HG03571 (cell line): ENCODE results near the gene COL19A1.

Experiments used
- ATAC-seq: cut with Tn5 transposase; IDR thresholded peaks from one replicate; pipeline ENCODE4 v1.9.1; 2021; ENCODE audit not compliant: unreplicated experiment

COL19A1 gene

GRCh38 chr6:70162972-70163371, 296.6 kb downstream of the COL19A1 start:
- no peak for ATAC-seq

DNA sequence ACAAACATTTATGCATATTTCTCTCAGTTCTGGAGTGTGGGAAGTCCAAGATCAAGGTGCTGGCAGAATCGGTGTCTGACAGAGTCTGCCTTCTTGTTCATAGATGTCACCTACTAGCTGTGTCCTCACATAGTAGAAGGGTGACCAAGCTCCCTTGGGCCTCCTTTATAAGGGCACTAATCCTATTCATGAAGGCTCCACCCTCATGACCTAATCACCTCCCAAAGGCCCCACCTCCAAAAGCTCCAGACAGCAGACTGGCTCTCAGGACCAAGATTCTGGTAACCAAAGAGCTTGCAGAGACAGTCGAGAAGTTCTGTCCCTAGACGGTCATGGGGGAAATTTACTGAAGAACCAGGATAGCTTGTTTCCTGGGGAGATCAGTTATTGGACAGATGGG, 297.4 kb downstream of the COL19A1 start:
- ATAC-seq, result no peak

- no peak for ATAC-seq
Observed at GRCh38 chr6:70164556-70164955, 298.2 kb downstream of the COL19A1 start.

DNA sequence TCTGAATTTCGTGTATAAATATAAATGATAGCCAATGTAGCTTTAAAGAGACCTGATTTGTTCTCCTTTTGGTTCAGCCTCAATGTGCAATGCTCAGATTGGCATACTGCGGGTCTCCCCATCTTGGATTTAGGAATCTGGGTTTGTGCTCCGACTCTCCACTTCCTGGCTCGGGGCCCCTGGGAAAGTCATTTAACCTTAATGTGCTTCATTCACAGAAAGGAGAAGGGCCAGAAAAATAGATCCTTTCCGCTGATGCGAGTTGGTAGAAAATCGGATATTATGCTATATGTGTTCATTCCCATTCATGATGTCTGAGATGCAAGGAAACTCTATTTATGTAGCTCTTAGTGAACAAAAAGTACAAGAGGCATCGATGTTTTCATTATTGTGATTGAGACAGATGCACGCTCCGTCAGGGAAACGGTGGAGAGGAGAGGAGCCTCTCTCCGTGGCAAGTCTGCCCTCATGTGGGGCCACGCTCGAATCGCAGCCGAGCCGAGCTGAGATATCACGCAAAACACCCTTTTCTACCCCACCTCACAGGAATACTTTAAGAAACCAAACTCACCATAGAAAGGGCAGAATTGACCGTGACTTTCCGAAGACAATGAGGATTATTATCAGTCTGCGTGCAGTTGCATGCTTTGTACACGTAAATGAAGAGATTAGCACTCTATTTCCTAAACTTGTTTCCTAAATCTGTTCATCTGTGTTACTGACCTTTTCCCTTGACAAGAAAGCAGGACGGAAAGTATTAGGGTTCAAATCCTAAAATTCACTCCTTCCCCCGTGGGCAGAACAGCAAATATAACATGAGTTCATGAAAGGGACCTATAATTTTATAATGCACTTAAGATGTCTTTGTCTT, 300.0 kb downstream of the COL19A1 start:
- ATAC-seq, result peak; percentile 91

- no peak for ATAC-seq
Observed at GRCh38 chr6:70168681-70169377, 302.5 kb downstream of the COL19A1 start.

DNA sequence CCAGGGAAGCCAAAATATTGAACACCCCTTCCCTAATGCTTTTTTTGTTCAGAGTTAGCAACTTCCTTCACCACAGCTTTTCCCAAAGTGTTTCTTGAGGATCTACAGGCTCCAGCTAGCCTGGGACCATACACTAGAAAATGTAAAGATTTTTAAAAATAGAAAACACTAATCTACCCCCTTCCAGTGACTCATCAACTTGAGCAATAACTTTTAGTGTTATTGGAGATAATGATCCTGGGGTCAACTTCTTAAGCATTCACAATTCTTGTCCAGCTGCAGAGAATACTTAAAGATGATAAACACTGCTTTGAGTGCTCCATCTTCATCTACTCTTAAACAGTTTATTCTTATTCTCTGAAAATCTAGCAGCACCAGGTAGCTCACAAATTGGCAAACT, 304.9 kb downstream of the COL19A1 start:
- no peak for ATAC-seq

DNA sequence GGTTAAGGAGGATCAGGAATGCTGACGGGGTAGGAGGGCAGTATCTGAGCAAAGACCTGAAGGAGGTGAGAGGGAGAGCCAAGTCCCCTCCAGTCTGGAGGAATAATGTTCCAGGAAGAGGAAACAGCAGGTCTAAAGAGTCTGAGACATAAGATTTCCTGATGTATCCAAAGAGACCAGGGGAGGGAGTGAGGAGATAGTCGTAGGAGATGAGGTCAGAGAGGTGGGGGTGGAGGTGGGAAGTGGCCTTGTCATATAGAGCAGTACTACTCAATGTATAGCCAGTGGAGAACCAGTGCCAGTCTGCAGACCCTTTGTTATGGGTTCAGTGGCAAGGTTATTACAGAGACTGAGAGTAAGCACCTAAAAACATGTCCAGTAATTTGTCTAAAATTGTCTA, 305.9 kb downstream of the COL19A1 start:
- no peak for ATAC-seq

DNA sequence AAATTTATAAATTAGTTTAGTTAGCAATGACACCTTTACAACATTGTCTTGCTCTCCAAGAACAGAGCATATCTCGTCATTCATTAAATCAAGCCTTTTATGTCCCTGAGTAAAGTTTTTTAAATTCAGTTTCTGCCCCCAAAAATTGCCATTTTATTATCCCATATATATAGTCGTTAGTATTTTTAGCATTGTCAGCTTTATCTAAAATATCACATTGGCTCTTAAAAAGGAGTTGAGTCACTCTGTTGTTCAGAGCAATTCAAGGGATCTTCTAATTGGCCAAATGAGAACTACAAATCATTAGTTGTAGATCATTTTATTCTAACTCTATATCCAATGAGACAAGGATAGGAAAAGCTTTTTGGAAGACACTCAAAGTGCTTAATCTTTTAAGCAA, 309.4 kb downstream of the COL19A1 start:
- ATAC-seq, result no peak

DNA sequence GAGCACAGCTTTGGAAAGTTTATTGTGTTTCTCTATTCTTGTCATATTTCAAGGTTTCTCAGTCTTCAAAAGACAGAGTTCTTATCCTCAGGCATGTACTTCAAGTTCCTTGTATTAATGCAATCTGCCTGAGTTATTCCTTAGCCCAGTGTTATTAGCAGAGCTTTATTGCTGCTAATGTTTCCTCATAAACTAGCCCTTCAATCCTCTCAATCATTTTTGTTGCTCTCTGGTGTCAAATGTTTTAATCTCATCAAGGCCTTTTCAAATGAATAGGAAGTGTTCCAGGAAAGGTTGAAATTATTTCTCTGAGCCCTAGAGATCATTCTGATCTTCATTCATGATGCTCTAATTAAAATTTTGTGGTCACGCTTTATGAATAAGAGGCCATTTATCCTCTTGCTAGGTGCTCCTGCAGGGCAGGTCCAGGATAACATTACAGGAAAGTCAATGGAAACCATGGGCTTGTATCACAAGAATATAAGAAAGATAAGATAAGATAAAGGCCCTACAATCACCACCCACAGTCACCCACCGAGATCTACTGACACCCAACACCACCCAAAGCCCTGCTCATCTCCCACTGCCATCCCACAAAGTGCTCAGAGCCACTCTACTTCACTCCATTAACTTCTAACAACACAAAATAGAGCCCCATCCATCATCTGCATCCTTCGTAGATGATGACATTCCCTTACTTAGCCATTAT, 310.6 kb downstream of the COL19A1 start:
- ATAC-seq, result no peak

DNA sequence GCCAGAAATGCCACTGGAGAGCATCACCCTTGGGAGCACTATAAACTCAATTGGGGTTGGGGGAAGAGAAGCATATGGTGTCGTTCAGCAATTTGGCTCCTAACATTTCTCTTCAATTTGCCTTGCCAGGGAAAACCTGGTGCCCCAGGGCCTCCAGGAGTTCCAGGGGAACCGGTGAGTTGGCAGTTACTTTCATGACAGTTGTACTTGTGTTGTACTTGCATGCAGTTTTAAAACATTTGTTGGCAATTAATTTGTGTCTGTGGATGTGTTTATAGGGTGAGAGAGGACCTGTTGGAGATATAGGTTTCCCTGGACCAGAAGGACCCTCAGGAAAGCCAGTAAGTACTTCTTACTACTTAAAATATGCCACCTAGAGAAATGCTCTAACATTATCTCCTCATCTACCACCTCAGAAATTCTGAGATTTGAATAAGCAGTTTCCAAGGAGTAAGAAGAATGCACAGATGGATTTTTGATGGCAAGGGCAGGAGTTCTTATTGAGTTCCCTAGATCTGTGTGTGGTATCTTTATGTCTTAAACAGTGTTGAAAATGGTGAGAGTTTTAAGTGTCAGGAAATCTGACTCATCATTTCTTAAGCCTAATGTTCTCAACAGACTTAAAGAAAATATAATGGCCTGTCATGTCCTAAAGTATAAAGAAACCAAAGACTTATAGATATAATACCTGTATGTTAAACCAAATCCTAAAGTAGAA, 314.0 kb downstream of the COL19A1 start:
- ATAC-seq, result no peak

- ATAC-seq, result no peak
Observed at GRCh38 chr6:70180901-70181599, 314.7 kb downstream of the COL19A1 start.

DNA sequence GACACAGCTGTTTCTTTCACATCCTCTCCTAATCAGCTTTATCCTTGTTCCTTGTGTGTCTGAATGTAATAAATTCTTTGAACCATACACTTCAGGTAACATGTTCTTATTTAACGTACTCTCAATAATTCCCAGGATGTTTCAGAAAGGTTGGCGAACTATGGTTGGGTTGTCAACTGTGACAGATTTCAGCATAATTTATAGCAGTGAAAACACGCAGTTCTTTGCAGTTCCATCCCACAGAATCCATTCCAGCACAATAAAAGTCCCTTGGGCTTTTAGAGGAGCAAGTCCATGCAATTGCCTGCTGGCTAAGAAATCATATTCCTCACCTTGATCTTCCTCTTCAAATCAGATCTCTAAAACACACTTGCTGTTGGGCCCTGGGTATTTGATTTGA, 317.2 kb downstream of the COL19A1 start:
- ATAC-seq, result no peak

DNA sequence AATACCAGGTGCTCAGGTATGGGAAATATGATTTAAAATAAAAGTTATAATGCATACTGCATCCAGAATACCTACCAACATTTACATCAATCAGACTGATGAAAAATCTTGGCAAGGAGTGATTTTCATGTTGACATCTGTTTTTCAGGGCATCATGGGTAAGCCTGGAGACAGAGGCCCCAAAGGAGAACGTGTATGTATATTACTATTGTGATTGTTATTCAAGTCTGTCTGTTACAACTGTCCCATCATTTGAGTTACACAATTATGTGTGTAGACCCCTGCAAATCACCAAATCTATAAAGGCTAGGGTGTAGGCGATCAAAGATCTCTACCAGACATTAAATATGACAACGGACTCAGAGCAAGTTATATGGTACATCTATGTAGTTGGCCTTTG, 318.4 kb downstream of the COL19A1 start:
- ATAC-seq, result no peak

DNA sequence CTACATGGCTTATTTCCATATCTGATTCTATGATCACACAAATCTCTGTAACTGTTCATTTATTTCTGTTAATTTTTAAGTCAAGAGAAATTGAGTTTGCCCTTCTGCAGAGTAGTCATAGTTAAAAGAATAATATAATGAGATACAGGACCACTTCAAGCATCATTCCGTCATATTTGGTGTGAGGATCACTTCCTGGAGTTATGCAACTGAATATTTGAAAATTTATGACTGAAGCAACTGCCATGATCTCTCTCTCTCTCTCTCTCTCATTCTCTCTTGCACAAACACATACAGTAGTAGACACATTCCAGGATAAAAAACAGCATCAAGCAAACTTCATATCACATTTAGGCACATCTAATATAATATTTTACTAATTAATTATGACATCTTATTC, 320.1 kb downstream of the COL19A1 start:
- ATAC-seq, result no peak

DNA sequence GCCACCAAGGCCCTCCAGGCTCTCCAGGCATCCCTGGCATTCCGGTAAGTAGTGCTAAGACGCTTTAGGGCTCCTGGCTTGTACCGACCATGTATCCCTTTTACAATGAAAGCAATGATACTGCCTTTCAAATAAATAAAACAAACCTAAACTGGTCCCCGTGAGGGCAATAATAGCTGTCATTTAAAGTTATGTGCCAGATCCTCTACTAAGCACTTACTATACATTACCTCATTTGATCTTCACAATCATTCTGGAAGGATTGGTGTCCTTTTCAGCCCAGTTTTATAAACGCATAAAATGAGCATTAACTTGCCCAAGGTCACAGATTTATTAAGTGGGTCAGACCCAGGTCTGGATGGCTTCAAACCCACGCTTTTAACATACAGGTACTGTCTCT, 321.8 kb downstream of the COL19A1 start:
- no peak for ATAC-seq

DNA sequence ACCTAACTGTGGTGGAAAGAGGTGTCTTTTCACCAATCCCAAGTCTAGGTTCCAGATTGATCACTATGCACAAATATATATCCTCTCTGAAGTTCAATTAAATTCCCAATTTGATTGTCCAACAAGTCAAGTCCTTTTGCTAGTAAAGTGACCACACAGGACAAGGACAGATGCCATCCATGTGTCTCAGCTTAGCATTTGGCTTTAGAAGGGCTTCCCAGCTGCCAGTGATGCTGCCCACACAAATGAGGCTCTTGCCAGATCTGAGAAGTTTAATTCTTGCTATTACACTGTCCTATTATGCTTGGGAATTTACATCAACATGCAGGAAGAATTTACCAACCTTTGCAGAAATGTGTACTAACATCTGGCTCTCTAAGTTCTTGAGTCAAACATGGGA, 328.1 kb downstream of the COL19A1 start:
- ATAC-seq, result no peak

DNA sequence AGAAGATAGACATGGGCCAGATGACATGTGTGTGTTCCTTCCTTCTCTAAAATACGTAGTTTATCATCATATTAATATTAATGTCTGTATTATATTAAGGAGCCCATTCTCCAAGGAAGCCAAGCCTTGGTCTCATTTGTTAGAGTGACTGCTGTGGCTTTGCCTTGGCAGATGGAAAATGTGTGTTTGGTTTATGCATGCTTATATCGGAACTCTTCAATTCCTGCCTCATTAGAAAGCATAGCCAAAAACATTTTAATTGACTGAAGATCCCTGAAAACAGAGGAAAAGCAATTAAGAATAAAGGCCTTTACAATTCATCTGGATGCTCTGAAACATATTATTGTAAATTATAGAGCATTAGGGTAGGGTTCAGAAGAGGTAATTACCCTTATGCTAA, 330.2 kb downstream of the COL19A1 start:
- no peak for ATAC-seq

- ATAC-seq, result no peak
Observed at GRCh38 chr6:70198785-70199184, 332.4 kb downstream of the COL19A1 start.

DNA sequence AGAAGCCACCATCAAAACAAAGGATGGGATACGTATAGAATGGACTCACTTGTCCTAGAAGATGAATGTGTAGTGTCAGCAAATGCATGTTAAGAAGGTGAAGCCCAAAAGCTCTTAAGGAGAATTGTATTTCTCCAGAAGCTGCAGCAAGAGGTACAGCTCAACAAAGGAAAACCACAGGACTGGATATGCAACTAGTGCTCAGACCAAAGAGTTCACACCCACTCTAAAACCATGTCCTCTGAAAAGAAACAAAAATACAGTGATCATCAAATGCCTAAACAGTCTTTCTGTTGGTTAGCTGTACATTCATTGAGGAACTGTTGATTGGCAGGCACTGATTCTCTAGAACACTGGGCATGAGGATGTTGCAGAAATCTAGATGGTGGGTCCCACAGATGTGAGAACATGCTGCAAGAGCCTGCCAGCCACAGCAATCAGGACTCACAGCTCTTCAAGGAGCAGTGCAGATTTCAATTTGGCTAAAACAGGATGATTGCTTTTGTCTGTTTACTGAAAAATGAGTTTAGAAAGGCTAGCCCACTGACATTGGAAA, 342.0 kb downstream of the COL19A1 start:
- ATAC-seq, result no peak

GRCh38 chr6:70210462-70210861, 344.1 kb downstream of the COL19A1 start:
- no peak for ATAC-seq
